ENCODE data around the gene SLC6A6.

Gene SLC6A6

DNA sequence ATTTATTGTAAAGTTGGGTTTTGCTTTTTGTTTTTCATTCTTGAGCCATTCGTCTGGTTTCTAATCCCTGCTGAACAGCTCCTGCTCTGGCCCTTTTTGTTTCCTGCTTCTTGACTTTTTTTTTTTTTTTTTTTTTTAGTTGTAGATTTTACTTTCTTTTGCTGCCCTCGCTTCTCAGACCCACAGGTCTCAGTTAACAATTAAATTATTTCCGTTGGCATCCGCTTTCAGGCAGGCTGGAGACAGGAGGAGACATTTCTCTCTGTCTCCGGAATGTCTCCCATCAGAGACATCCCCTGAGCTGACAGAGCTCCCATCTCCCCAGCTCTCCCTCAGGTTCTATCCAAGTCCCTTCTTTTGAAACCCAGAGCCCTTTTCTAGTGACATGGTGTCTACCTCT is 68.6 kb downstream of the SLC6A6 start:
- TF ChIP-seq CTCF (IDR thresholded peaks at IDR 0.05) = no peak
- peaks cover 0 to 6% of the 10 kb centered on the region in 2 experiments for H3K4me1 ChIP-seq (ENCODE audit: control insufficient read depth in 1 of 2, insufficient read depth in 1 of 2, low read depth in 1 of 2, low read length in 1 of 2)
- no peak overlapping the region for H3K27ac ChIP-seq
- peaks cover 5% of the 10 kb centered on the region for H3K9me3 ChIP-seq
- no peaks in the 10 kb centered on the region for H3K27me3 ChIP-seq
- H3K36me3 ChIP-seq = peaks cover 100% of the 10 kb centered on the region
- H3K4me3 ChIP-seq (ENCODE audit: low read depth in 1 of 2, low read length in 1 of 2) = no peak overlapping the region

DNA sequence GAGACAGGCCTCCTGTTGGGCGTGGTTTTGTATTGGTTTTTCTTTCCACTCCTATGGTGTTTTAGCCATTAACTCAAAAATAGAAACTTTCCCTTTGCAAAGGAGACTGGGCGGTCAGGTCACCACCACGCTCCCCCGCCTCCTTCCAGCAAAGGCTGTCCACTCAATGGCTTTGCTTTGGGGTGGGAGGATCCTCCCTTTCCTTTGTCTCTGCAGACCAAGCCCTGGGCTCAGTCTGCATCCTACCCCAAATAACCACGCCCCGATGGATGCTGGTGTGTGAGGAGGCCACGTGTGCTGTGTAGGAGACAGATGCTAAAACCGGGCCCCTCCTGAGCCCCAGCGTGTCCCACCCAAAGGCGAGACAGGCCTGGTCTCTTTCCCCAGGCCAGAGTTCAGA is 69.3 kb downstream of the SLC6A6 start:
- H3K27ac ChIP-seq = no peak overlapping the region
- no peak for TF ChIP-seq CTCF (IDR thresholded peaks at IDR 0.05)
- no peaks in the 10 kb centered on the region for H3K27me3 ChIP-seq
- H3K4me3 ChIP-seq (ENCODE audit: low read depth in 1 of 2, low read length in 1 of 2) = no peak overlapping the region
- peaks cover 5% of the 10 kb centered on the region for H3K9me3 ChIP-seq
- H3K36me3 ChIP-seq = peaks cover 100% of the 10 kb centered on the region
- peaks cover 0 to 6% of the 10 kb centered on the region in 2 experiments for H3K4me1 ChIP-seq (ENCODE audit: control insufficient read depth in 1 of 2, insufficient read depth in 1 of 2, low read depth in 1 of 2, low read length in 1 of 2)

DNA sequence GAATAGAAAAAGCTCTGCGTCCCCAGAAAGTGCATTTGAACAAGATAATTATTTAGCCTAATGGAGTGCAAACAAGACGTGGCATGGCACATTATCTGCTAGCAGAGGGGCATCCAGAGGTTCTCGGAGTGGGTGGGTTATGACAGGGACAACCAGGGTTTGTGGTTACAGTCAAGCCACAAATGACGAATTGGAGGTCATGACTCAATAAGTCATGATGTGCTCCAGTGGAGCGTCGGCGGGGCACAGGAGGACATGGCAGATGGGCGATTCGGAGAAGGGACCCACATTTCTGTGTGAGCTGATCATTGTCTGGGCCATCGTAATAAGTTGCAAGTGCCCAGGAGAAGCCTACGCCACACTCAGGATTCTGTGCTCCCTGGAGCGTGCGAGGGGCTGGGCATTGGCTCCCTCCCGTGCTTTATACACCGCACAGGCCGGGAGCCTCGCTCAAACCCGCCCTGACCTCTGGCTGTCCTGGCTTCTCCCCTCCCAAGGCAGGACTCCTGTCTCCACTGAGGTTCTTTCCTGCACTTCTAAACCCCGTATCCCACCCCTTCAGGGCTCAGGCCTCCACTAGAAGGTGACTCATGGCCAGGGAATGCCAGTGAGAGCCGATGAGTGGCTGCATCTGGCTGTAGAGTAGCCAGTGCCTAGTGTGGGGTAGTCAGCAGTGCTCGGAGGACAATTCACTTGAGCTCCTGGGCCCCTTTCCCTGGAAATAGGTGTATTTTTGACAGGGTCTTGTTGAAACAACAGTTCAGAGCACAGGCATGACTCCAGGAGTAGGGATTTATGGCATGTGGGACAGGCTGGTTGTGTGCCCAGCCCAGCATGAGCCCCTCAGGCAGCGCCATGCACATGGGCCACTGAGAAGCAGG is 70.3 kb downstream of the SLC6A6 start:
- TF ChIP-seq CTCF (IDR thresholded peaks at IDR 0.05) = no peak
- Histone ChIP-seq H3K9me3 (peaks cover 5% of the 10 kb centered on the region), H3K4me3 (ENCODE audit: low read depth in 1 of 2, low read length in 1 of 2) (no peak overlapping the region), H3K27ac (no peak overlapping the region), H3K27me3 (no peaks in the 10 kb centered on the region), H3K36me3 (peaks cover 100% of the 10 kb centered on the region), H3K4me1 (ENCODE audit: control insufficient read depth in 1 of 2, insufficient read depth in 1 of 2, low read depth in 1 of 2, low read length in 1 of 2) (peaks cover 0 to 3% of the 10 kb centered on the region in 2 experiments)

DNA sequence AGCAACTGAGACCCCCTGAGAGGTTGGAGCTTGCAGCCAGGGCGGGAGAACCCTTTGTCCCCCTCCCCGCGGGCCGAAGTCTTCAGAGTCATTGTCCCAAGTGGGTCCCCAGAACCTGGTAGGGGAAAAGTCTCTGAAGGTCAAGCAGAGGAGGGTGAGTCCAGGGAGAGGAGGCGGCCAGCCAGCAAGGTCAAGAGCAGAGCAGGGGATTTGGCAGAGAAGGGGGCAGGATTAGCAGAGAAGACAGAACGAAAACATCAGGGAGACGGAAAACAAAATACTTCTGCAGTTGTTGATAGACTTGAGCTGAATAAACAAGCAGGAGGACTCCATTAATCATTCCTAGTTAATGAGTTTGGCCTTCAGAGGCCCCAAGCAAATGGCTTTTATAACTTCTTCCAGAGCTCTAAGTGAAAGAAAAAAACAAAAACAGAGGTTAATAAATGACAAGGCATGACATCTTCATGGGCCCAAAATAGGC is 71.0 kb downstream of the SLC6A6 start:
- Histone ChIP-seq H3K36me3 (peaks cover 100% of the 10 kb centered on the region), H3K4me1 (ENCODE audit: control insufficient read depth in 1 of 2, insufficient read depth in 1 of 2, low read depth in 1 of 2, low read length in 1 of 2) (no peaks in the 10 kb centered on the region), H3K27me3 (no peaks in the 10 kb centered on the region), H3K27ac (peak overlapping the region; percentile 13), H3K9me3 (peaks cover 5% of the 10 kb centered on the region), H3K4me3 (ENCODE audit: low read depth in 1 of 2, low read length in 1 of 2) (no peak overlapping the region)
- TF ChIP-seq CTCF (IDR thresholded peaks at IDR 0.05) = no peak

GRCh38 chr3:14474363-14475081 is 72.1 kb downstream of the SLC6A6 start:
- TF ChIP-seq CTCF (IDR thresholded peaks at IDR 0.05) = no peak
- H3K9me3 ChIP-seq = peaks cover 5% of the 10 kb centered on the region
- H3K36me3 ChIP-seq = peaks cover 100% of the 10 kb centered on the region
- no peak overlapping the region for H3K4me3 ChIP-seq (ENCODE audit: low read depth in 1 of 2, low read length in 1 of 2)
- H3K27ac ChIP-seq = peak overlapping the region; percentile 16
- no peaks in the 10 kb centered on the region for H3K27me3 ChIP-seq
- no peaks in the 10 kb centered on the region for H3K4me1 ChIP-seq (ENCODE audit: control insufficient read depth in 1 of 2, insufficient read depth in 1 of 2, low read depth in 1 of 2, low read length in 1 of 2)

Data from neutrophil (primary cell).